Vagina (tissue), 2 donors: ENCODE measurements around the gene MSI2.

Experiments used
- CTCF ChIP-seq, 3 experiments: fragments of 450-650 bp in 2 of 3; fragments of 200-600 bp in 1 of 3; sonication (generic) in 1 of 3; IDR thresholded peaks; one replicate each; pipeline ENCODE4 v1.5.1; 2017 to 2019; ENCODE audit warnings: antibody characterized with exemption in 3 of 3, mild to moderate bottlenecking in 2 of 3, moderate library complexity in 2 of 3
- POLR2A ChIP-seq, 2 donors: fragments of 450-650 bp; IDR thresholded peaks; one replicate each; pipeline ENCODE4 v1.6.1; 2017; ENCODE audit warnings: antibody characterized with exemption in 2 of 2, mild to moderate bottlenecking in 2 of 2, moderate library complexity in 2 of 2
- POLR2AphosphoS5 ChIP-seq, 2 donors: sonication (generic); formaldehyde crosslinking; IDR thresholded peaks; one replicate each; pipeline ENCODE4 v1.9.0; 2017; ENCODE audit warnings: antibody characterized with exemption in 2 of 2, mild to moderate bottlenecking in 2 of 2, low read depth in 1 of 2; ENCODE audit not compliant: insufficient read depth in 1 of 2

- TF ChIP-seq POLR2A (IDR thresholded peaks at IDR 0.05) (no peak), POLR2AphosphoS5 (IDR thresholded peaks at IDR 0.05; ENCODE audit: insufficient read depth in 1 of 2, low read depth in 1 of 2) (no peak), CTCF (IDR thresholded peaks at IDR 0.05) (no peak)
Measured at GRCh38 chr17:57247261-57247660, 9.1 kb upstream of the MSI2 start.
